Thyroid gland (tissue), 4 donors: ENCODE results near the gene TMEM270. TPM values are rescaled to one million over a fixed set of nuclear protein-coding genes. Genes with fewer than 3 reads are reported as not detected.

Experiments
- DNase-seq, 2 donors: peaks; one replicate each; pipeline ENCODE4 v3.0.0-alpha.2; 2019
- H3K27ac ChIP-seq, 3 donors: fragments of 200-600 bp; sonication (generic); 1 replicate in 2 of 3; 2 replicates in 1 of 3; pipeline ENCODE4 v1.5.1; 2016 to 2019; ENCODE audit warnings: mild to moderate bottlenecking in 1 of 3, moderate library complexity in 1 of 3
- H3K27me3 ChIP-seq: fragments of 200-600 bp; sonication (generic); one replicate; pipeline ENCODE4 v1.5.1; 2019
- H3K36me3 ChIP-seq, 2 donors: fragments of 200-600 bp; sonication (generic); one replicate each; pipeline ENCODE4 v1.5.1; 2016 to 2019
- H3K4me1 ChIP-seq, 2 donors: fragments of 200-600 bp; sonication (generic); one replicate each; pipeline ENCODE4 v1.5.1; 2017 to 2019
- H3K4me3 ChIP-seq, 3 donors: fragments of 200-600 bp; sonication (generic); replicated peaks in 1 of 3; 1 replicate in 2 of 3; 2 replicates in 1 of 3; pipeline ENCODE4 v1.5.1; 2016; ENCODE audit warnings: mild to moderate bottlenecking in 1 of 3
- H3K9me3 ChIP-seq: fragments of 200-600 bp; sonication (generic); one replicate; pipeline ENCODE4 v1.5.1; 2017
- POLR2A ChIP-seq, 2 donors: fragments of 450-650 bp; IDR thresholded peaks; one replicate each; pipeline ENCODE4 v1.6.1; 2017; ENCODE audit warnings: antibody characterized with exemption in 2 of 2, mild to moderate bottlenecking in 2 of 2, moderate library complexity in 1 of 2
- WGBS, 2 donors: methylation state at CpG; one replicate each; pipeline ENCODE4 v1.1.5; 2017; 5-methylcytosine and 5-hydroxymethylcytosine counted together
- intact Hi-C: fragments of 100-400 bp; cut with DNase I; formaldehyde crosslinking; loops from one replicate; pipeline ENCODE4 v1.15.1; 2023
- total RNA-seq, 4 donors: library from RNA; depleted of rRNA; stranded (reverse); fragments of >200 nt; gene quantifications; one replicate each; pipeline ENCODE4 v1.2.3, GENCODE V29; 2016
- TF ChIP-seq, protein P1 (sequence below), 6 experiments: fragments of 200-600 bp in 3 of 6; fragments of 450-650 bp in 3 of 6; sonication (generic) in 3 of 6; IDR thresholded peaks; one replicate each; pipeline ENCODE4 v1.5.1; 2016 to 2019; ENCODE audit warnings: antibody characterized with exemption in 6 of 6, mild to moderate bottlenecking in 2 of 6, inconsistent platforms in 1 of 6, moderate library complexity in 1 of 6

Gene TMEM270
- total RNA-seq, 4 donors from 2014 or later = not detected

DNA sequence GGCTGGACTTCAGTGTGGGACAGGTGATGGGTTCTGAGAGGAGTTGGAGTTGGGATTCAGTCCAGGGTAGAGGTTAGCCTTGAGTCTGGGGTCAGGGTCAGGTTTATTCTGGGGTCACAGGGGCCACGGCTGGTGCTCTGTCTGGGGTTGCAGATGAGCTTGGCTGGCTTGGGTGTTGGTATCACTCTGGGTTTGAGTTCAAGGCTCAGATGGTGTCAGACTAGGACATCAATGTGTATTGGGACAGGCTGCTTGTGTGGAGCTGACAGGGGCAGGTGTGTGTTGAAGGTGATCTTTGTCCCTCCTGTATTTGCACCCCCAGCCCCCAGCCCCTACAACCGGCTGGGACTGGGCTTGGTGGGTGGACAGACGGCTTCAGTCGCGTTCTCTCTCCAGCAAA, 26.8 kb downstream of the TMEM270 start:
- H3K4me1 ChIP-seq = peaks cover 0 to 13% of the 10 kb centered on the region in 2 donors
- DNase-seq = no peak
- no peak overlapping the region for H3K27ac ChIP-seq
- H3K36me3 ChIP-seq = no peaks in the 10 kb centered on the region
- no peaks in the 10 kb centered on the region for H3K27me3 ChIP-seq
- 83 to 98% methylated on average over 5 of the region's 5 CpGs for WGBS, 2 donors
- H3K9me3 ChIP-seq = no peaks in the 10 kb centered on the region
- intact Hi-C loops = no loop called here
- TF ChIP-seq, protein P1, sequence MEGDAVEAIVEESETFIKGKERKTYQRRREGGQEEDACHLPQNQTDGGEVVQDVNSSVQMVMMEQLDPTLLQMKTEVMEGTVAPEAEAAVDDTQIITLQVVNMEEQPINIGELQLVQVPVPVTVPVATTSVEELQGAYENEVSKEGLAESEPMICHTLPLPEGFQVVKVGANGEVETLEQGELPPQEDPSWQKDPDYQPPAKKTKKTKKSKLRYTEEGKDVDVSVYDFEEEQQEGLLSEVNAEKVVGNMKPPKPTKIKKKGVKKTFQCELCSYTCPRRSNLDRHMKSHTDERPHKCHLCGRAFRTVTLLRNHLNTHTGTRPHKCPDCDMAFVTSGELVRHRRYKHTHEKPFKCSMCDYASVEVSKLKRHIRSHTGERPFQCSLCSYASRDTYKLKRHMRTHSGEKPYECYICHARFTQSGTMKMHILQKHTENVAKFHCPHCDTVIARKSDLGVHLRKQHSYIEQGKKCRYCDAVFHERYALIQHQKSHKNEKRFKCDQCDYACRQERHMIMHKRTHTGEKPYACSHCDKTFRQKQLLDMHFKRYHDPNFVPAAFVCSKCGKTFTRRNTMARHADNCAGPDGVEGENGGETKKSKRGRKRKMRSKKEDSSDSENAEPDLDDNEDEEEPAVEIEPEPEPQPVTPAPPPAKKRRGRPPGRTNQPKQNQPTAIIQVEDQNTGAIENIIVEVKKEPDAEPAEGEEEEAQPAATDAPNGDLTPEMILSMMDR (IDR thresholded peaks at IDR 0.05) = no peak
- TF ChIP-seq POLR2A (IDR thresholded peaks at IDR 0.05) = no peak
- no peak overlapping the region for H3K4me3 ChIP-seq

GRCh38 chr7:73888959-73889358, 28.0 kb downstream of the TMEM270 start:
- H3K27ac ChIP-seq = no peak overlapping the region

GRCh38 chr7:73890555-73891147, 29.7 kb downstream of the TMEM270 start:
- no peak overlapping the region for H3K27ac ChIP-seq
- intact Hi-C loops = no loop called here

More at GRCh38 chr7:73888959-73889358, 28.0 kb downstream of the TMEM270 start:
- H3K4me3 ChIP-seq = no peak overlapping the region
- no peaks in the 10 kb centered on the region for H3K9me3 ChIP-seq
- H3K4me1 ChIP-seq = peaks cover 0 to 22% of the 10 kb centered on the region in 2 donors
- TF ChIP-seq POLR2A (IDR thresholded peaks at IDR 0.05) = no peak
- TF ChIP-seq, protein P1 (IDR thresholded peaks at IDR 0.05) = no peak
- intact Hi-C loops = no loop called here
- no peak for DNase-seq
- no peaks in the 10 kb centered on the region for H3K27me3 ChIP-seq
- H3K36me3 ChIP-seq = no peaks in the 10 kb centered on the region
- 79 to 84% methylated on average over 6 of the region's 6 CpGs for WGBS, 2 donors

DNA sequence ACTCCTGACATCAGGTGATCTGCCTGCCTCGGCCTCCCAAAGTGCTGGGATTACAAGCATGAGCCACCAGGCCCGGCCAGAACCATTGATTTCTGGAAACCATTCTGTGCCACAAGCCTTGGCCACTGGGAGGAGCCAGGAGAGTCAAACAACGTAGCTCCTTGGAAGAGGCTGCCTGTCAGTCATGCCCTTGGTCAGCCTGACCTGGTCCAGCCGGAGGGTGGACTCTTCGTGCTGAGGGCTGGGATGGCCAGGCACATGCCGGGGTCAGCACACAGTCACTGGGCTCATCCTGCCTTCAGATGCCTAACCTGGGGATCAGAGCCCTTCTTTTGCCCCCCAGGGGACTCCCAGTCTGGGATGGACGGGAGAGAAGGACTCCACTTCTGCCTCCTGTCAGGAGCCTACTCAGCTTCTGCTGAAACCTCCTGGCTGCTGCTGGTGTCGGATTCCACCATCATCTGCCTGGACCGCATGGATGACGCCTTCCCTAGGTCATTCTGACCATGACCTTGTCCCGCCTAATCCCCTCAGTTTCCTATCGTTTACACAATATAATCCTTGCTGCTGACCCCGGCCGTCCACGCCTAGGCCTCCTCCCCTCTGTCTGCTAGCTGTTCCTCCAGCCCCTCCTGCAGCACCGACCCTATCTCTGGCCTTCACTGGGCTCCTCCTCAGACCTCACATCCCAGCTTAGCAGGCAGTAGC, 30.4 kb downstream of the TMEM270 start:
- intact Hi-C loops = no loop called here
- Histone ChIP-seq H3K27ac (no peak overlapping the region), H3K4me3 (no peak overlapping the region), H3K27me3 (no peaks in the 10 kb centered on the region), H3K4me1 (peaks cover 0 to 18% of the 10 kb centered on the region in 2 donors), H3K36me3 (no peaks in the 10 kb centered on the region), H3K9me3 (no peaks in the 10 kb centered on the region)
- 91 to 94% methylated on average over 13 to 15 of the region's 16 CpGs for WGBS, 2 donors
- no peak for DNase-seq
- TF ChIP-seq, protein P1 (IDR thresholded peaks at IDR 0.05) = no peak
- TF ChIP-seq POLR2A (IDR thresholded peaks at IDR 0.05) = no peak

More at GRCh38 chr7:73890555-73891147, 29.7 kb downstream of the TMEM270 start:
- Histone ChIP-seq H3K4me1 (peaks cover 0 to 23% of the 10 kb centered on the region in 2 donors), H3K27me3 (no peaks in the 10 kb centered on the region), H3K4me3 (no peak overlapping the region), H3K36me3 (no peaks in the 10 kb centered on the region), H3K9me3 (no peaks in the 10 kb centered on the region)
- 86 to 92% methylated on average over 16 of the region's 16 CpGs for WGBS, 2 donors
- TF ChIP-seq, protein P1 (IDR thresholded peaks at IDR 0.05) = no peak
- TF ChIP-seq POLR2A (IDR thresholded peaks at IDR 0.05) = no peak
- no peak for DNase-seq
